ENCODE results near the gene PFKL.

The PFKL gene

DNA sequence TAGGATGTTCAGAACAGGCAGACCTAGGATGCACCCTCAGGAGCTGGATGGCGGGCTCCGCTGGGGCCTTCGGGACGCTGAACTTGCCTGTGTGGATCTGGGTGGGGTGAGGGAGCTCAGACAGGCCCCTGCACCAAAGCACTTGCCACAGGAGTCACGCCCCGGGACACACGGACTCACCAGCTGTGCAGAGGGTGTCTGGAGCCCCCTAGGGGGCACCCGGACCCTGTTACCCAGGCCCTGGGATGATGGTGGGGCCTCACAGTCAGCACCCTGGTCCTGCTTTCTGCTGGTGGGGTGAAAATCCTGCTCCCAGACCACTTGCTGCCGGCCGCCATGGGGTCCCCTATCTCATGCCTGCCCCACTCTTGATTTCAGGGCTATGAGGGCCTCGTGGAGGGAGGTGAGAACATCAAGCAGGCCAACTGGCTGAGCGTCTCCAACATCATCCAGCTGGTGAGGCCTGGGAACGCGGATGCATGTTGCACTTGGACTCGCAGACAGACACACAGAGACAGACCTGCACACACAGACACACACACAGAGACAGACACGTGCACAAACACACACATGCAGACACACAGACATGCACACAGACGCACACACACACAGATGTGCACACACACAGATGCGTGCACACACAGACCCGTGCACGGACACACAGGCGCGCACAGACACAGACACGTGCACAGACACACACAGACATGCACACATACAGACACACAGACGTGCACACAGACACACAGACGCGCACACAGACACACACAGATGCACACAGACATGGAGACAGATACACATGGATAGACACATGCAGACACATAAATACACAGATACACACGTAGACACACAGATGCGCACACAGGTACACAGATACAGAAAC, 11.0 kb downstream of the PFKL start:
- no peak overlapping the region for H3K27ac Mint-ChIP-seq
- DNase-seq (no peak), ATAC-seq (no peak)
- no peaks in the 10 kb centered on the region for H3K9me3 Mint-ChIP-seq
- no peak overlapping the region for H3K4me3 Mint-ChIP-seq
- peaks cover 10% of the 10 kb centered on the region for H3K36me3 Mint-ChIP-seq (ENCODE audit: low read depth)
- no peaks in the 10 kb centered on the region for H3K27me3 Mint-ChIP-seq
- no peaks in the 10 kb centered on the region for H3K4me1 Mint-ChIP-seq

DNA sequence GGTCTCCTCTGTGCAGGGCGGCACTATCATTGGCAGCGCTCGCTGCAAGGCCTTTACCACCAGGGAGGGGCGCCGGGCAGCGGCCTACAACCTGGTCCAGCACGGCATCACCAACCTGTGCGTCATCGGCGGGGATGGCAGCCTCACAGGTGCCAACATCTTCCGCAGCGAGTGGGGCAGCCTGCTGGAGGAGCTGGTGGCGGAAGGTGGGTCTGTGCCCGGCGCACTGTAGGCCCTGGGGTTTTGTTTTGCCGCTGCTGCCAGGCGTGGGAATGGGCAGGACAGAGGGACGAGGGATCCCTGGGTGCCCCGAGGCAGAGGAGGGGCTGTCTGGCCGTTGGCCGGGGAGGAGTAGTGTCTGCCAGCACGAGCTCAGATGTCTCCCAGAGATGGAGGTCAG, 12.2 kb downstream of the PFKL start:
- no peaks in the 10 kb centered on the region for H3K9me3 Mint-ChIP-seq
- peaks cover 13% of the 10 kb centered on the region for H3K36me3 Mint-ChIP-seq (ENCODE audit: low read depth)
- no peak overlapping the region for H3K4me3 Mint-ChIP-seq
- no peak for DNase-seq
- H3K27ac Mint-ChIP-seq = no peak overlapping the region
- no peaks in the 10 kb centered on the region for H3K4me1 Mint-ChIP-seq
- ATAC-seq = no peak
- H3K27me3 Mint-ChIP-seq = no peaks in the 10 kb centered on the region

- no peak overlapping the region for H3K27ac Mint-ChIP-seq
- peaks cover 10% of the 10 kb centered on the region for H3K36me3 Mint-ChIP-seq (ENCODE audit: low read depth)
- H3K9me3 Mint-ChIP-seq = no peaks in the 10 kb centered on the region
Measured at GRCh38 chr21:44312716-44313115, 12.9 kb downstream of the PFKL start.

DNA sequence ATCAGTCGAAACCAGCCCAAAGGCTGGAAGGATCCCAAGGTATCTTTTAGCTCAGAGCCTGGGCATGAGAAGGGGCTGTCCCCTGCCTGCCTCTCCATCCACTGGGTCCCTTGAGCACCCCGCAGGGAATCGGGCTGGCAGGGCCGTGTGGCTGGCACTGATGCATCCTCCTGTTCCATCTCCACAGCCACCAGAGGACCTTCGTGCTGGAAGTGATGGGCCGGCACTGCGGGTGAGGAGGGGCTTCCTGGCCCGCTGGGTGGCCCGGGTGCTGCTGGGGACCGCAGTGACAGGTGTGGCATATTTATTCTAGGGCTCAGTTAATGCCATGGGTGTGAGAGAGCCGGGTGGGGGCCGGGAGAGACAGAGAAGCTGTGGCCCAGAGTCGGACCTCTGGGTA, 13.6 kb downstream of the PFKL start:
- H3K4me1 Mint-ChIP-seq = no peaks in the 10 kb centered on the region
- DNase-seq = no peak
- H3K4me3 Mint-ChIP-seq = no peak overlapping the region
- ATAC-seq = no peak
- H3K27me3 Mint-ChIP-seq = no peaks in the 10 kb centered on the region
- no peaks in the 10 kb centered on the region for H3K9me3 Mint-ChIP-seq
- H3K27ac Mint-ChIP-seq = no peak overlapping the region
- peaks cover 8% of the 10 kb centered on the region for H3K36me3 Mint-ChIP-seq (ENCODE audit: low read depth)

More at GRCh38 chr21:44312716-44313115, 12.9 kb downstream of the PFKL start:
- ATAC-seq (no peak), DNase-seq (no peak)
- Mint-ChIP-seq H3K27me3 (no peaks in the 10 kb centered on the region), H3K4me1 (no peaks in the 10 kb centered on the region), H3K4me3 (no peak overlapping the region)

GRCh38 chr21:44314128-44314527, 14.3 kb downstream of the PFKL start:
- Mint-ChIP-seq H3K27me3 (no peaks in the 10 kb centered on the region), H3K9me3 (no peaks in the 10 kb centered on the region), H3K4me3 (no peak overlapping the region), H3K4me1 (no peaks in the 10 kb centered on the region), H3K27ac (no peak overlapping the region), H3K36me3 (ENCODE audit: low read depth) (peaks cover 8% of the 10 kb centered on the region)
- ATAC-seq (no peak), DNase-seq (no peak)

DNA sequence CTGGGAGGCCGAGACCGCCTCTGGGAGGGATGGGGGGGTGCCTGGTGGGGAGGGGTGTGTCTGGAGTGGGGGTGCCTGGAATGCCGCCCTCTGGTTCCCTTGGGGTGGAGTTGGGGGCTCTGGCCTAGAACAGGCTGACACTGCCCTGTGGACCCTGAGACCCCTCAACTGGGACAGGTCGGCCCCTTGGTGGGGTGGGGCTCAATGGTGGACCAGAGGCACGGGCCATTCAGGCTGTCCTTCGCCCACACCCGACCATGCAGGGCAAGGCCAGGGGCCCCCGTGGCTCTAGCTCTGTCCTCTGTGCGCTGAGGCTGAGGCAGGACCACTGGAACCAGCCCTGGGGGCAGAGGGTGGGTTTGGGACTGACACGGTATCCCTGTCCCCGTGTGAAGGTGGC, 14.7 kb downstream of the PFKL start:
- no peak for ATAC-seq
- Mint-ChIP-seq H3K4me3 (no peak overlapping the region), H3K27ac (no peak overlapping the region), H3K36me3 (ENCODE audit: low read depth) (peaks cover 8% of the 10 kb centered on the region), H3K4me1 (no peaks in the 10 kb centered on the region), H3K27me3 (no peaks in the 10 kb centered on the region), H3K9me3 (no peaks in the 10 kb centered on the region)
- DNase-seq = no peak

DNA sequence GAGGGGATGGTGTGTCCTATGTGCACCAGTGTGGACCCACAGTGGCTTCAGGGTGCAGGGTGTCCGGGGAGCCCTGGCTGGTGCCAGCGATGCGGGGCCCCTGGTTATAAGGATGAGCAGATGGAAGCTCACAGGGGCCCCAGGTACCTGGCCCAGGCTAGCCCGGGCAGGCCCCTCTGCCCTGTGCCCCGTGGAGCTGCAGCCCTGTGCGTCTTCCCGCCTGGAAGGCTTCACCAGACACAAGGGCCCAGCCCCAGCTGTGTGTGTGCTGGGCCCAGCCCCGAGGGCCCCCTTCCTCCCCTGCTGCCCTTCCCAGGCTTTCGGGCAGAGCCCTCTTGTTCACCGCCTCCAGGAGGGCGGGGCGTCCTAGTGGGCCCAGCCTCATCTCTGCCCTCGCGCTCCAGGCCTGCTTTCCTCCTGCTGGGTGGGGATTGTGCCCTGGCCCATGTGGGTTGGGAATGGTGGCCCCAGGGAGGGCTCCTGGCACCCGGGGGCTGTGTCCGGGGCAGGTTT, 15.9 kb downstream of the PFKL start:
- Mint-ChIP-seq H3K4me1 (no peaks in the 10 kb centered on the region), H3K4me3 (no peak overlapping the region), H3K36me3 (ENCODE audit: low read depth) (peaks cover 8% of the 10 kb centered on the region), H3K27me3 (no peaks in the 10 kb centered on the region), H3K9me3 (no peaks in the 10 kb centered on the region), H3K27ac (no peak overlapping the region)
- ATAC-seq (no peak), DNase-seq (no peak)

DNA sequence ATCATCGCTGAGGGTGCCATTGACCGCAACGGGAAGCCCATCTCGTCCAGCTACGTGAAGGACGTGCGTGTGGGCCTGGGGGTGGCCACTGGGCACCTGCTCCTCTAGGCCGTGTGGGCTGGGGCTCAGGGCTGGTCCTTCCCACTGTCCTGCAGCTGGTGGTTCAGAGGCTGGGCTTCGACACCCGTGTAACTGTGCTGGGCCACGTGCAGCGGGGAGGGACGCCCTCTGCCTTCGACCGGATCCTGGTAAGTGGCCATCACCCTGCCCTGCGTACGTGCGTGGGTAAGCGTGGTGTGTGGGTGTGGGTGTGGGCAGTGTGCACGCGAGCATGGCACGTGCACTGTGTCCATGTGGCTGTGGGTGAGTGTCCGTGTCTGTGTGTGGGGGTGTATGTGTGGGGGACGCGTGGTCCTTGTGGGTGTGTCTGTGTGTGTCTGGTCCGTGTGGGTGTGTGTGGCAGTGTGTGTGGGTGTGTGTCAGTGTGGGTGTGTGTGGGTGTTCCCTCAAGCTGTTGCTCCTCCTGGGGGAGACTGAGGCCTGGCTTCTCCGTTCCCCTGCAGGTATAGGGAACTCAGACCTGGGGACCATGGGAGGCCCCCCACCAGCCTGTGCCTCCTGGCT, 16.5 kb downstream of the PFKL start:
- H3K9me3 Mint-ChIP-seq = no peaks in the 10 kb centered on the region
- H3K27ac Mint-ChIP-seq = no peak overlapping the region
- DNase-seq = no peak
- no peak overlapping the region for H3K4me3 Mint-ChIP-seq
- ATAC-seq = no peak
- no peaks in the 10 kb centered on the region for H3K4me1 Mint-ChIP-seq
- H3K36me3 Mint-ChIP-seq (ENCODE audit: low read depth) = peaks cover 3% of the 10 kb centered on the region
- H3K27me3 Mint-ChIP-seq = no peaks in the 10 kb centered on the region

DNA sequence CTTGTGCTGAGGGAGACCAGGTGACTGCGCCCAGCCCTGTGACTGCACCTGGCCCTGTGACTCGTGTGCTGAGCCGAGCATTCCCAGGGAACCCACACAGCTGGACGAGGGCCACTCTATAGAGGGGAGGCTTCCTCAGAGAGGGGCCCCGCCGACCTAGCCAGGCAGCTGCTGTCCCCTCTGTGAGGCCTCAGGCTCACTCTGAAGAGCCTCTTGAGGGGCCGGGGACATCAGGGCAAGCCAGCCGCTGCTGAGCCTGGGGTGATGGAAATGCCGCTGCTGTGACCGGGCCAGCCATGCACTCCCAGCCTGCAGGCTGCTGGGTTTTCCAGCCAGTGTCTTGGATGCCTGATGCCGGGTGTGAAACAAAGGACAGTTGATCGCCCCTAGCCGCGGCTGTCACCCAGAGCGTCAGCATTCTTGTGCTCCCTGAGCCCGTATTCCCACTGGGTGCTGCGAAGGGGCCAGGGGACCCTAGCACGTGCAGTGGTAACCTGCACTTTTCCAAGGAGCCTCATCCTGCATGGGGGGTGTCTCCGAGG, 17.5 kb downstream of the PFKL start:
- DNase-seq = no peak
- no peaks in the 10 kb centered on the region for H3K4me1 Mint-ChIP-seq
- peaks cover 3% of the 10 kb centered on the region for H3K36me3 Mint-ChIP-seq (ENCODE audit: low read depth)
- no peaks in the 10 kb centered on the region for H3K9me3 Mint-ChIP-seq
- no peak overlapping the region for H3K27ac Mint-ChIP-seq
- no peak for ATAC-seq
- H3K4me3 Mint-ChIP-seq = no peak overlapping the region
- H3K27me3 Mint-ChIP-seq = no peaks in the 10 kb centered on the region

- peaks cover 3% of the 10 kb centered on the region for H3K36me3 Mint-ChIP-seq (ENCODE audit: low read depth)
- H3K27me3 Mint-ChIP-seq = no peaks in the 10 kb centered on the region
- no peaks in the 10 kb centered on the region for H3K9me3 Mint-ChIP-seq
- H3K27ac Mint-ChIP-seq = no peak overlapping the region
- DNase-seq (no peak), ATAC-seq (no peak)
- H3K4me1 Mint-ChIP-seq = no peaks in the 10 kb centered on the region
- no peak overlapping the region for H3K4me3 Mint-ChIP-seq
Measured at GRCh38 chr21:44317871-44318270, 18.0 kb downstream of the PFKL start.

DNA sequence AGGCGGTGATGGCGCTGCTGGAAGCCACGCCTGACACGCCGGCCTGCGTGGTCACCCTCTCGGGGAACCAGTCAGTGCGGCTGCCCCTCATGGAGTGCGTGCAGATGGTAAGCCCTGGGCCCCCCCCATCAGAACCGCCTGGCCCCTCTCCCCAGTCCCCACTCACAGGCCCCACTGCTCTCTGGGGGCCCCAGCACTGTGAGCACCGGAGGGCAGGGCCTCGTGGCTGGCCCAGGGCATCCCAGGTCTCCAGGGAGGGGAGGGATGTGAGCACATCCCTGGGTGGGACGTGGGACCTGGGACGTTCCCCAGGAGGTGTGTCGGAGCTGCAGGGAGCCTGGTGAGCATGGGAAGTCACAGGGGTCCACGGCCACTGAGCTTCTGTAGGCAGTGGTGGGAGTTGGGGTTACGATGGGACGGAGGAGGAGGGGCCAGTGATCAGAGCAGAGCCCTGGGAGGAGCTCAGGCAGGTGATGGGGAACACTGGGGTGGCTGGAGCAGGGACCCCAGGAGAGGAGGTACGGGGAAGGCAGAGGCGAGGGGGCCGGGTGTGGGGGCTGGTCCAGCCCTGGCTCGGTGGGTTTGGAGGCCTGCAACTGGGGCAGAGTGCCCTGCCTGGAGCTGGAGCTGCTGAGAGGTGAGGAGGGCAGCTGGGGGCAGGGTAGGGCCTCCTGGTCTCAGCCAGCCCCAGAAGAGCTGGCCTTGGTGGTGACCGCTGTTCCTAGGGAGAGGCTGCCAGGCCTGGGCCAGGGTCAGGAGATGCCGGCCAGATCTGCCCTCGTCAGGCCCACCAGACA, 18.8 kb downstream of the PFKL start:
- no peaks in the 10 kb centered on the region for H3K27me3 Mint-ChIP-seq
- H3K9me3 Mint-ChIP-seq = no peaks in the 10 kb centered on the region
- no peak overlapping the region for H3K27ac Mint-ChIP-seq
- H3K4me3 Mint-ChIP-seq = no peak overlapping the region
- peaks cover 6% of the 10 kb centered on the region for H3K36me3 Mint-ChIP-seq (ENCODE audit: low read depth)
- ATAC-seq (no peak), DNase-seq (no peak)
- no peaks in the 10 kb centered on the region for H3K4me1 Mint-ChIP-seq

DNA sequence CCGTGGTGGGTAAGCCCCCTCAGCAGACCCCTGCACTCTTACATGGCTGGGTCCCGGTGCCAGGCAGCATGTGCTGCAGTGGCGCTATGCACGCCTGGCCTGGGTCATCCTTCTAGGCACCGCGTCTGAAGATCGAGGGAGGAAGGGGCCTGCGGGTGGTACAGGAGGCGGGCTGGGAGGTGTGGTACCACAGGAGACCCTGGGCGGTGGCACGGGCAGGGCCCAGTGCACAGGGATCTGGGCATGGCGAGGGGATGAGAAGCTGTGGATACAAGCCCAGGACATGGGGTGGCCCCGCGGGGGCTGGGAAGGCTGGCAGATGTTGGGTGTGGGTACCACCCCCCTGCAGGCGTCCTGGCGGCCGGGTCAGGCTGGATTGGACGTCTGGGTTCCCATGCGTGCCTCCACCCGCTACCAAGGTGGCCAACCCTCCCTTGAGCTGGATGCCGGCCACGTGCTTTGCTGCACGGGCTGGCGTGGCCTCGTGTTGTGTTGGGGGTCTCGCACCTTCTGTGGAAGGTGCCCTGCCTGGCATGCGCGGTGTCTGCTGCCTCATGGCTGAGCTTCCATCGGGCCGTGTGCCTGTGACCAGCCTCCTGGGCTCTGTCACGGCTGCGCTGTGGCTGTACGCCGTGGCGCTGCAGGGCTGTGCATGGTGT, 19.7 kb downstream of the PFKL start:
- Mint-ChIP-seq H3K4me1 (no peaks in the 10 kb centered on the region), H3K27me3 (no peaks in the 10 kb centered on the region), H3K9me3 (no peaks in the 10 kb centered on the region), H3K4me3 (no peak overlapping the region), H3K36me3 (ENCODE audit: low read depth) (peaks cover 6% of the 10 kb centered on the region), H3K27ac (no peak overlapping the region)
- ATAC-seq (no peak), DNase-seq (no peak)

- Mint-ChIP-seq H3K27me3 (no peaks in the 10 kb centered on the region), H3K9me3 (no peaks in the 10 kb centered on the region), H3K36me3 (ENCODE audit: low read depth) (peaks cover 6% of the 10 kb centered on the region), H3K4me3 (no peak overlapping the region), H3K27ac (no peak overlapping the region), H3K4me1 (no peaks in the 10 kb centered on the region)
- DNase-seq = no peak
- no peak for ATAC-seq
Measured at GRCh38 chr21:44320847-44321246, 21.0 kb downstream of the PFKL start.

DNA sequence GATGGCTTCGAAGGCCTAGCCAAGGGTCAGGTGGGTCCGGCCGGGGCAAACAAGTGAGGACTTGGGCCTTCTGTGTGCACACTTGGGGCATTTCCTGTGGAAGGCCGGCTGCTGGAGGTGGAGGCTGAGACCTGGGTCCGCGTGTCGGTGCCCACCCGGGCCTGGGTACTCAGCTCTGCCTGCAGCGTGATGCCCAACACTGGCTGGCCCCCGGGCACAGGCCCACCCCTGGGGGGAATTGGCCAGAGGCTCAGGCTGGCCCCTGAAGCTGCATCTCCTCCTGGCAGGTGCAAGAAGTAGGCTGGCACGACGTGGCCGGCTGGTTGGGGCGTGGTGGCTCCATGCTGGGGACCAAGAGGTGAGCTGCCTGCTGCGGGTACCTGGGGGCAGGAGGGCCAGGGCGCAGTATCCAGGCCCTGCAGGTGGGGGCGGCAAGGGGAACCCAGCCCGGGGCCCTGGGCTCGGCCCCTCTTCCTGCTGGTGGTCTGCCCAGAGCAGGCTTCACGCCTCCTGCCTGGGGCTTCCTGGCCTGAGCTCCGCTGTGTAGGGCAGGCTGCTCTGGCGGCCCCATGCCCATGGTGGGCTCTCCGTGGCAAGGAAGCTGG, 22.1 kb downstream of the PFKL start:
- no peaks in the 10 kb centered on the region for H3K27me3 Mint-ChIP-seq
- DNase-seq (no peak), ATAC-seq (no peak)
- no peak overlapping the region for H3K4me3 Mint-ChIP-seq
- no peak overlapping the region for H3K27ac Mint-ChIP-seq
- no peaks in the 10 kb centered on the region for H3K9me3 Mint-ChIP-seq
- peaks cover 3% of the 10 kb centered on the region for H3K36me3 Mint-ChIP-seq (ENCODE audit: low read depth)
- H3K4me1 Mint-ChIP-seq = no peaks in the 10 kb centered on the region
